ENCODE data around the gene ARRDC3.

DNA sequence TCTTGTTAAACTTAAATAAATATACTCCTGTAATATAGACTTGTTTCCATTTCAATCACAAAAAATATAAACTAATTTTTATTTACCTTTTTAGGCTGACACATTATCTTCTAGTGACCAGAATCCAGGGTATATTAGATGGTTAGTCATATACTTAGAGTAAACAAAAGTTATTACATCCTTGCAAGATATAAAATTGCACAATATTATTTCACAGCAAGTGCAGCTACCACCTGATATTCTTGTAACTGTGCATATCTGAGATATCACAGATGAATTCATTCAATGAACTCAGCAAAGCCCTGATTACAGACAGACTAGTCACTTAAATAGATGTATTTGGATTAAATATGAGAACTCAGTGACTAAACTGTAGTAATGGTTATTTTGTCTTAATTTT lies 25.6 kb upstream of the ARRDC3 start:
- TF ChIP-seq, protein P1, sequence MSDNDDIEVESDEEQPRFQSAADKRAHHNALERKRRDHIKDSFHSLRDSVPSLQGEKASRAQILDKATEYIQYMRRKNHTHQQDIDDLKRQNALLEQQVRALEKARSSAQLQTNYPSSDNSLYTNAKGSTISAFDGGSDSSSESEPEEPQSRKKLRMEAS (IDR thresholded peaks at IDR 0.05; ENCODE audit: low read depth, low read length): no peak
- TF ChIP-seq, protein P2, sequence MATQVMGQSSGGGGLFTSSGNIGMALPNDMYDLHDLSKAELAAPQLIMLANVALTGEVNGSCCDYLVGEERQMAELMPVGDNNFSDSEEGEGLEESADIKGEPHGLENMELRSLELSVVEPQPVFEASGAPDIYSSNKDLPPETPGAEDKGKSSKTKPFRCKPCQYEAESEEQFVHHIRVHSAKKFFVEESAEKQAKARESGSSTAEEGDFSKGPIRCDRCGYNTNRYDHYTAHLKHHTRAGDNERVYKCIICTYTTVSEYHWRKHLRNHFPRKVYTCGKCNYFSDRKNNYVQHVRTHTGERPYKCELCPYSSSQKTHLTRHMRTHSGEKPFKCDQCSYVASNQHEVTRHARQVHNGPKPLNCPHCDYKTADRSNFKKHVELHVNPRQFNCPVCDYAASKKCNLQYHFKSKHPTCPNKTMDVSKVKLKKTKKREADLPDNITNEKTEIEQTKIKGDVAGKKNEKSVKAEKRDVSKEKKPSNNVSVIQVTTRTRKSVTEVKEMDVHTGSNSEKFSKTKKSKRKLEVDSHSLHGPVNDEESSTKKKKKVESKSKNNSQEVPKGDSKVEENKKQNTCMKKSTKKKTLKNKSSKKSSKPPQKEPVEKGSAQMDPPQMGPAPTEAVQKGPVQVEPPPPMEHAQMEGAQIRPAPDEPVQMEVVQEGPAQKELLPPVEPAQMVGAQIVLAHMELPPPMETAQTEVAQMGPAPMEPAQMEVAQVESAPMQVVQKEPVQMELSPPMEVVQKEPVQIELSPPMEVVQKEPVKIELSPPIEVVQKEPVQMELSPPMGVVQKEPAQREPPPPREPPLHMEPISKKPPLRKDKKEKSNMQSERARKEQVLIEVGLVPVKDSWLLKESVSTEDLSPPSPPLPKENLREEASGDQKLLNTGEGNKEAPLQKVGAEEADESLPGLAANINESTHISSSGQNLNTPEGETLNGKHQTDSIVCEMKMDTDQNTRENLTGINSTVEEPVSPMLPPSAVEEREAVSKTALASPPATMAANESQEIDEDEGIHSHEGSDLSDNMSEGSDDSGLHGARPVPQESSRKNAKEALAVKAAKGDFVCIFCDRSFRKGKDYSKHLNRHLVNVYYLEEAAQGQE (IDR thresholded peaks at IDR 0.05; ENCODE audit: low read depth, low read length): no peak
- TF ChIP-seq, protein P3, sequence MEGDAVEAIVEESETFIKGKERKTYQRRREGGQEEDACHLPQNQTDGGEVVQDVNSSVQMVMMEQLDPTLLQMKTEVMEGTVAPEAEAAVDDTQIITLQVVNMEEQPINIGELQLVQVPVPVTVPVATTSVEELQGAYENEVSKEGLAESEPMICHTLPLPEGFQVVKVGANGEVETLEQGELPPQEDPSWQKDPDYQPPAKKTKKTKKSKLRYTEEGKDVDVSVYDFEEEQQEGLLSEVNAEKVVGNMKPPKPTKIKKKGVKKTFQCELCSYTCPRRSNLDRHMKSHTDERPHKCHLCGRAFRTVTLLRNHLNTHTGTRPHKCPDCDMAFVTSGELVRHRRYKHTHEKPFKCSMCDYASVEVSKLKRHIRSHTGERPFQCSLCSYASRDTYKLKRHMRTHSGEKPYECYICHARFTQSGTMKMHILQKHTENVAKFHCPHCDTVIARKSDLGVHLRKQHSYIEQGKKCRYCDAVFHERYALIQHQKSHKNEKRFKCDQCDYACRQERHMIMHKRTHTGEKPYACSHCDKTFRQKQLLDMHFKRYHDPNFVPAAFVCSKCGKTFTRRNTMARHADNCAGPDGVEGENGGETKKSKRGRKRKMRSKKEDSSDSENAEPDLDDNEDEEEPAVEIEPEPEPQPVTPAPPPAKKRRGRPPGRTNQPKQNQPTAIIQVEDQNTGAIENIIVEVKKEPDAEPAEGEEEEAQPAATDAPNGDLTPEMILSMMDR (IDR thresholded peaks at IDR 0.05 in 2 of 3, conservative IDR thresholded peaks at IDR 0.05 in 1 of 3; ENCODE audit: control insufficient read depth in 2 of 3, extremely low read depth in 1 of 3, insufficient read depth in 1 of 3, low read depth in 3 of 3, low read length in 3 of 3): no peak
- TF ChIP-seq MYB (IDR thresholded peaks at IDR 0.05; ENCODE audit: borderline replicate concordance, low read depth, low read length) (no peak), SRF (IDR thresholded peaks at IDR 0.05; ENCODE audit: low read depth in 2 of 2, low read length in 2 of 2) (no peak), CREB1 (IDR thresholded peaks at IDR 0.05; ENCODE audit: low read depth) (no peak), ZBTB40 (IDR thresholded peaks at IDR 0.05; ENCODE audit: borderline replicate concordance) (no peak), TARDBP (IDR thresholded peaks at IDR 0.05; ENCODE audit: borderline replicate concordance) (no peak), EZH2 (IDR thresholded peaks at IDR 0.05; ENCODE audit: borderline replicate concordance, control insufficient read depth, low read depth, low read length) (no peak), SMAD5 (IDR thresholded peaks at IDR 0.05; ENCODE audit: low read depth) (no peak), SREBF2 (IDR thresholded peaks at IDR 0.05; ENCODE audit: low read length) (no peak), STAT3 (IDR thresholded peaks at IDR 0.05; ENCODE audit: low read depth, low read length) (no peak), CHD4 (IDR thresholded peaks at IDR 0.05) (no peak), YY1 (IDR thresholded peaks at IDR 0.05; ENCODE audit: low read depth, low read length) (no peak)
